CD14-positive monocyte (primary cell): ENCODE data around the gene IFT122. TPM values are rescaled to one million over a fixed set of nuclear protein-coding genes. Genes with fewer than 3 reads are reported as not detected.

Experiments used
- DNase-seq, 3 donors: peaks; one replicate each; pipeline ENCODE4 v3.0.0-alpha.2; 2011 to 2022
- H2AFZ ChIP-seq: 2 replicates; pipeline ENCODE4 v1.6.0; 2012; ENCODE audit warnings: mild to moderate bottlenecking, low read depth, low read length, inconsistent platforms; ENCODE audit not compliant: insufficient read depth, poor library complexity, severe bottlenecking
- H3K27ac ChIP-seq, 2 donors: 1 replicate in 1 of 2; 2 replicates in 1 of 2; pipeline ENCODE4 v1.5.1; 2012 to 2013; ENCODE audit warnings: low read length in 2 of 2, control low read depth in 1 of 2, inconsistent platforms in 1 of 2, low read depth in 1 of 2, mild to moderate bottlenecking in 1 of 2
- H3K27me3 ChIP-seq, 2 donors: one replicate each; pipeline versions ENCODE4 v1.6.0 to v1.6.1; 2011 to 2013; ENCODE audit warnings: low read length in 2 of 2; ENCODE audit not compliant: control insufficient read depth in 2 of 2, insufficient read depth in 2 of 2
- H3K36me3 ChIP-seq, 2 donors: replicated peaks in 1 of 2; 1 replicate in 1 of 2; 2 replicates in 1 of 2; pipeline versions ENCODE4 v1.5.1 to v1.6.1; 2012 to 2013; ENCODE audit warnings: low read length in 2 of 2, control low read depth in 1 of 2, inconsistent platforms in 1 of 2, mild to moderate bottlenecking in 1 of 2; ENCODE audit not compliant: insufficient read depth in 2 of 2, control insufficient read depth in 1 of 2
- H3K4me1 ChIP-seq, 2 donors: 1 replicate in 1 of 2; 2 replicates in 1 of 2; pipeline versions ENCODE4 v1.5.1 to v1.6.1; 2012 to 2013; ENCODE audit warnings: low read length in 2 of 2, control low read depth in 1 of 2, inconsistent platforms in 1 of 2, mild to moderate bottlenecking in 1 of 2, moderate library complexity in 1 of 2; ENCODE audit not compliant: insufficient read depth in 2 of 2, control insufficient read depth in 1 of 2
- H3K4me2 ChIP-seq: replicated peaks from 2 replicates; pipeline ENCODE3; 2012; ENCODE audit warnings: low read length, moderate library complexity, mild to moderate bottlenecking; ENCODE audit not compliant: poor library complexity, severe bottlenecking; ENCODE audit errors: extremely low read depth
- H3K4me3 ChIP-seq, 3 experiments: fragments of 200-600 bp in 1 of 3; sonication (generic) in 1 of 3; replicated peaks in 1 of 3; 1 replicate in 2 of 3; 2 replicates in 1 of 3; pipeline ENCODE4 v1.5.1; 2011 to 2013; ENCODE audit warnings: low read length in 3 of 3, mild to moderate bottlenecking in 3 of 3, control low read depth in 2 of 3, low read depth in 2 of 3, inconsistent platforms in 1 of 3, moderate library complexity in 1 of 3
- H3K79me2 ChIP-seq: 2 replicates; pipeline ENCODE4 v1.6.0; 2012; ENCODE audit warnings: mild to moderate bottlenecking, control low read depth, inconsistent platforms, low read length, moderate library complexity; ENCODE audit not compliant: insufficient read depth
- H3K9ac ChIP-seq: 2 replicates; pipeline ENCODE4 v1.6.0; 2017; ENCODE audit warnings: low read length, mild to moderate bottlenecking; ENCODE audit not compliant: insufficient read depth, poor library complexity, severe bottlenecking
- H3K9me3 ChIP-seq, 2 donors: replicated peaks in 1 of 2; 1 replicate in 1 of 2; 2 replicates in 1 of 2; pipeline versions ENCODE4 v1.5.1 to v1.6.1; 2012 to 2013; ENCODE audit warnings: low read length in 2 of 2, control low read depth in 1 of 2; ENCODE audit not compliant: control insufficient read depth in 1 of 2, insufficient read depth in 1 of 2
- H4K20me1 ChIP-seq: 2 replicates; pipeline ENCODE4 v1.6.0; 2012; ENCODE audit warnings: mild to moderate bottlenecking, low read length, control low read depth, moderate library complexity; ENCODE audit not compliant: insufficient read depth
- H3K27ac Mint-ChIP-seq, 7 donors: one replicate each; pipeline ENCODE4 v1.8.0; 2020; ENCODE audit warnings: mild to moderate bottlenecking in 7 of 7, mixed read lengths in 7 of 7, moderate library complexity in 6 of 7, inconsistent platforms in 2 of 7
- H3K27me3 Mint-ChIP-seq, 3 donors: one replicate each; pipeline ENCODE4 v1.8.0; 2021 to 2022; ENCODE audit warnings: low read depth in 3 of 3, mild to moderate bottlenecking in 3 of 3, mixed read lengths in 3 of 3, moderate library complexity in 3 of 3, inconsistent platforms in 1 of 3
- H3K36me3 Mint-ChIP-seq, 2 donors: one replicate each; pipeline ENCODE4 v1.8.0; 2020; ENCODE audit warnings: mixed read lengths in 2 of 2, inconsistent platforms in 1 of 2, mild to moderate bottlenecking in 1 of 2
- H3K4me1 Mint-ChIP-seq: one replicate; pipeline ENCODE4 v1.8.0; 2020; ENCODE audit warnings: mild to moderate bottlenecking, mixed read lengths
- H3K4me3 Mint-ChIP-seq, 2 donors: one replicate each; pipeline ENCODE4 v1.8.0; 2020; ENCODE audit warnings: mild to moderate bottlenecking in 2 of 2, mixed read lengths in 2 of 2, moderate library complexity in 1 of 2
- H3K9me3 Mint-ChIP-seq, 7 donors: one replicate each; pipeline ENCODE4 v1.8.0; 2020 to 2022; ENCODE audit warnings: mixed read lengths in 7 of 7, mild to moderate bottlenecking in 6 of 7, moderate library complexity in 6 of 7, inconsistent platforms in 2 of 7
- CTCF ChIP-seq: fragments of 200-600 bp; IDR thresholded peaks from one replicate; pipeline ENCODE4 v1.8.0; 2022; ENCODE audit warnings: antibody characterized with exemption, mild to moderate bottlenecking
- WGBS: methylation state at CpG from one replicate; pipeline ENCODE4 v1.1.5; 2013; ENCODE audit warnings: missing lambda C conversion rate; ENCODE audit not compliant: insufficient coverage; 5-methylcytosine and 5-hydroxymethylcytosine counted together
- intact Hi-C, 2 donors: fragments of 100-400 bp; cut with micrococcal nuclease; formaldehyde crosslinking; loops; one replicate each; pipeline versions ENCODE4 v1.15.0 to v1.15.1; 2023
- polyA plus RNA-seq, 3 donors: library from polyadenylated mRNA; depleted of rRNA in 1 of 3; unstranded in 2 of 3; stranded (reverse) in 1 of 3; fragments of 300-500 nt in 2 of 3; fragments of >200 nt in 1 of 3; fragmentation: Illumina TruSeq in 2 of 3; gene quantifications; 1 replicate in 2 of 3; 2 replicates in 1 of 3; pipeline ENCODE4 v1.2.3, GENCODE V29; 2012 to 2021

IFT122 gene
- polyA plus RNA-seq, 3 donors: 3.3 to 12.2 (median 3.6) TPM

- intact Hi-C loops: no loop called here
- Mint-ChIP-seq H3K4me3 (no peak overlapping the region), H3K36me3 (no peaks in the 10 kb centered on the region), H3K9me3 (peaks cover 0 to 2% (median 0%) of the 10 kb centered on the region in 7 donors), H3K27ac (no peak overlapping the region), H3K4me1 (no peaks in the 10 kb centered on the region), H3K27me3 (peaks cover 0 to 3% (median 0%) of the 10 kb centered on the region in 3 donors)
- Histone ChIP-seq H2AFZ (no peak overlapping the region), H3K4me1 (no peaks in the 10 kb centered on the region), H3K4me2 (no peak overlapping the region), H3K27me3 (no peaks in the 10 kb centered on the region), H4K20me1 (no peaks in the 10 kb centered on the region), H3K9ac (no peak overlapping the region), H3K36me3 (no peaks in the 10 kb centered on the region), H3K4me3 (no peak overlapping the region), H3K79me2 (no peaks in the 10 kb centered on the region), H3K27ac (no peak overlapping the region), H3K9me3 (no peaks in the 10 kb centered on the region)
- TF ChIP-seq CTCF: no peak
- WGBS: 100% methylated on average over 2 of the region's 6 CpGs
- DNase-seq: no peak
These were observed 24.2 kb upstream of the IFT122 start for GRCh38 chr3:129415830-129416229.

- H3K27ac ChIP-seq: no peak overlapping the region
- H3K9me3 ChIP-seq: no peaks in the 10 kb centered on the region
- H3K4me1 ChIP-seq: no peaks in the 10 kb centered on the region
- no peaks in the 10 kb centered on the region for H3K4me1 Mint-ChIP-seq
- no peaks in the 10 kb centered on the region for H3K36me3 ChIP-seq
- H2AFZ ChIP-seq: no peak overlapping the region
- H4K20me1 ChIP-seq: no peaks in the 10 kb centered on the region
- no peaks in the 10 kb centered on the region for H3K27me3 ChIP-seq
- H3K4me2 ChIP-seq: no peak overlapping the region
- no CpG with 5 or more reads among the region's 4 CpGs for WGBS
- no peak for TF ChIP-seq CTCF
- no peak overlapping the region for H3K9ac ChIP-seq
- no peak for DNase-seq
- no peak overlapping the region for H3K4me3 Mint-ChIP-seq
- no peaks in the 10 kb centered on the region for H3K36me3 Mint-ChIP-seq
- peaks cover 0 to 3% (median 0%) of the 10 kb centered on the region in 3 donors for H3K27me3 Mint-ChIP-seq
- H3K79me2 ChIP-seq: no peaks in the 10 kb centered on the region
- no peak overlapping the region for H3K27ac Mint-ChIP-seq
- H3K4me3 ChIP-seq: no peak overlapping the region
- intact Hi-C loops: no loop called here
- H3K9me3 Mint-ChIP-seq: peaks cover 0 to 2% (median 0%) of the 10 kb centered on the region in 7 donors
These were observed 23.6 kb upstream of the IFT122 start for GRCh38 chr3:129416415-129416814.
